Left ventricle myocardium inferior (tissue), 1 donor: Measurements from ENCODE around the gene ATP10D. TPM values are rescaled to one million over a fixed set of nuclear protein-coding genes. Genes with fewer than 3 reads are reported as not detected.

ENCODE experiments used
- DNase-seq: peaks from one replicate; pipeline ENCODE4 v3.0.0-alpha.2; 2020
- H3K27ac ChIP-seq: fragments of 200-600 bp; replicated peaks from 2 replicates; pipeline ENCODE4 v1.8.0; 2021
- H3K27me3 ChIP-seq: fragments of 200-600 bp; 2 replicates; pipeline ENCODE4 v1.8.0; 2021; ENCODE audit warnings: low read depth
- H3K36me3 ChIP-seq: fragments of 200-600 bp; 2 replicates; pipeline ENCODE4 v1.8.0; 2021
- H3K4me1 ChIP-seq: fragments of 200-600 bp; 2 replicates; pipeline ENCODE4 v1.8.0; 2021
- H3K4me3 ChIP-seq: fragments of 200-600 bp; 2 replicates; pipeline ENCODE4 v1.8.0; 2021; ENCODE audit warnings: mild to moderate bottlenecking, moderate library complexity
- H3K9me3 ChIP-seq: fragments of 200-600 bp; replicated peaks from 2 replicates; pipeline ENCODE4 v1.8.0; 2021
- CTCF ChIP-seq: fragments of 200-600 bp; IDR thresholded peaks from 2 replicates; pipeline ENCODE4 v1.8.0; 2021; ENCODE audit warnings: antibody characterized with exemption, mild to moderate bottlenecking, borderline replicate concordance
- intact Hi-C: fragments of 100-400 bp; cut with micrococcal nuclease; formaldehyde crosslinking; loops from one replicate; pipeline ENCODE4 v1.11.0; 2022
- total RNA-seq: library from RNA; stranded (reverse); fragmentation: NEBNext Ultra II Directional; extraction: Animal tissue kit (Norgen Biotek cat#: 25700); gene quantifications from one replicate; pipeline ENCODE4 v1.2.1, GENCODE V29; 2021
- donor health status: DM: no; HTN: yes; CAD: no; lungs with severe emphysema.

Gene ATP10D
- total RNA-seq, 1 donor from 2014 or later: 10.3 TPM

GRCh38 chr4:47597696-47598095, 112.6 kb downstream of the ATP10D start:
- Histone ChIP-seq H3K4me3 (no peak overlapping the region), H3K27me3 (no peaks in the 10 kb centered on the region), H3K36me3 (peaks cover 25% of the 10 kb centered on the region), H3K4me1 (peaks cover 16% of the 10 kb centered on the region), H3K27ac (no peak overlapping the region), H3K9me3 (no peaks in the 10 kb centered on the region)
- TF ChIP-seq CTCF: no peak
- intact Hi-C loops: no loop called here
- no peak for DNase-seq

- no peak for TF ChIP-seq CTCF
- Histone ChIP-seq H3K9me3 (no peaks in the 10 kb centered on the region), H3K27ac (no peak overlapping the region), H3K4me3 (no peak overlapping the region), H3K27me3 (no peaks in the 10 kb centered on the region), H3K4me1 (peaks cover 16% of the 10 kb centered on the region), H3K36me3 (peaks cover 25% of the 10 kb centered on the region)
- intact Hi-C loops: no loop called here
- no peak for DNase-seq
Measured at GRCh38 chr4:47598320-47598719, 113.2 kb downstream of the ATP10D start.

- H3K27me3 ChIP-seq: no peaks in the 10 kb centered on the region
- H3K27ac ChIP-seq: no peak overlapping the region
- no peak for DNase-seq
- no peak for TF ChIP-seq CTCF
- intact Hi-C loops: no loop called here
- H3K36me3 ChIP-seq: peaks cover 25% of the 10 kb centered on the region
- H3K9me3 ChIP-seq: no peaks in the 10 kb centered on the region
- H3K4me3 ChIP-seq: no peak overlapping the region
- peaks cover 16% of the 10 kb centered on the region for H3K4me1 ChIP-seq
Measured at GRCh38 chr4:47598896-47599295, 113.8 kb downstream of the ATP10D start.

- DNase-seq: no peak
- Histone ChIP-seq H3K36me3 (peaks cover 27% of the 10 kb centered on the region), H3K4me3 (no peak overlapping the region), H3K9me3 (no peaks in the 10 kb centered on the region), H3K27me3 (no peaks in the 10 kb centered on the region), H3K4me1 (no peaks in the 10 kb centered on the region), H3K27ac (no peak overlapping the region)
- no peak for TF ChIP-seq CTCF
- intact Hi-C loops: no loop called here
Measured at GRCh38 chr4:47606482-47606881, 121.4 kb downstream of the ATP10D start.

GRCh38 chr4:47612116-47613023, 127.3 kb downstream of the ATP10D start:
- no peak for TF ChIP-seq CTCF
- intact Hi-C loops: no loop called here

More at GRCh38 chr4:47612116-47613023, 127.3 kb downstream of the ATP10D start:
- Histone ChIP-seq H3K4me1 (no peaks in the 10 kb centered on the region), H3K36me3 (no peaks in the 10 kb centered on the region), H3K9me3 (no peaks in the 10 kb centered on the region), H3K27me3 (no peaks in the 10 kb centered on the region), H3K4me3 (no peak overlapping the region), H3K27ac (no peak overlapping the region)
- no peak for DNase-seq
